Measurements from ENCODE around the gene SEC23A. TPM values are rescaled to one million over a fixed set of nuclear protein-coding genes. Genes with fewer than 3 reads are reported as not detected.
A peak's percentile ranks its signal among the peaks of the same experiment; 100 is the strongest.

SEC23A gene
- total and polyA plus RNA-seq, 2 of the 13 experiments (the other 11 are each of a cell fraction or from before 2014, with no cell fraction given): 403 to 887 TPM

DNA sequence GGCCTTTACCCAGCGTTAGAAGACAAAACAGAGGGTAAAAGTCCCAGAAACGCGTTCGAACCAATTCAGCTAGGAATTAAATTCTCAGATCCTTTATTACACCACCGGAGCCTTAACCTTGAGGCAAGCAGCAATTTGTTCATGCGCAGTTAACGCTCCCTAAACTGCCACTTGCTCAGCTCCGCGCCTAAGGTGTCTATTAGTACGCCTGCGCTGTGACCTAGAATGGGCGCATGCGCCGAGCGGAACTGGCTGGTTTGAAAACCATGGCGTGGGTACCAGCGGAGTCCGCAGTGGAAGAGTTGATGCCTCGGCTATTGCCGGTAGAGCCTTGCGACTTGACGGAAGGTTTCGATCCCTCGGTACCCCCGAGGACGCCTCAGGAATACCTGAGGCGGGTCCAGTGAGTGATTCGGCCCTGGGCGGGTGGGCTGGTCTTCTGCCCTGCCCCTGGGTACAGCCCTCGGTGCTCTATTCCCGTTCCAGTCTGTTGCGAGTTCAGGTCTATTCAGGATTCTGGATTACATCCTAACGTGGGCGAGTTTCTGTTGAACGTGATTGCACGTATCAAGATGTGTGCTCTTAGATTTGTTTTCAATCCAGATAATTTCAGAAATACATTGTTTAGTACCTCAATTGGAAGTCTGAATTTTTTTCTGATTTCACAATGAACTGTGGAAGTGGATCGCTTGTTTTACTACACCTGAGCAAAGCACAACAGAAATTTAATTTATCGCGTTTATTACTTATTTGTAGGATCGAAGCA, 11.2 kb upstream of the SEC23A start, which contains the start of gene GEMIN2 (continued):
- TF ChIP-seq UBTF (CRISPR knock-in tag; IDR thresholded peaks at IDR 0.05) (peak; percentile 83), NONO (IDR thresholded peaks at IDR 0.05) (no peak), NONO (CRISPR knock-in tag; conservative IDR thresholded peaks at IDR 0.05) (peak; percentile 88), ZHX2 (IDR thresholded peaks at IDR 0.05; ENCODE audit: low read depth) (no peak; the same call in 1 of the 2 replicates), ZHX2 (CRISPR knock-in tag; IDR thresholded peaks at IDR 0.05; ENCODE audit: borderline replicate concordance) (peak; percentile 94; the same call in 1 of the 2 replicates), ARNTL (CRISPR knock-in tag; IDR thresholded peaks at IDR 0.05) (peak; percentile 73; the same call in 1 of the 2 replicates), MYC (CRISPR knock-in tag; IDR thresholded peaks at IDR 0.05; ENCODE audit: borderline replicate concordance) (peak; percentile 95), KLF9 (CRISPR knock-in tag; IDR thresholded peaks at IDR 0.05; ENCODE audit: low read depth) (peak; percentile 88; the same call in 1 of the 2 replicates), IKZF5 (CRISPR knock-in tag; IDR thresholded peaks at IDR 0.05) (peak; percentile 94), MYPOP (CRISPR knock-in tag; IDR thresholded peaks at IDR 0.05) (peak; percentile 91), TARDBP (CRISPR knock-in tag; IDR thresholded peaks at IDR 0.05) (peak; percentile 96), ZMYM4 (CRISPR knock-in tag; IDR thresholded peaks at IDR 0.05) (peak; percentile 97), ZNF577 (CRISPR knock-in tag; IDR thresholded peaks at IDR 0.05; ENCODE audit: borderline replicate concordance, low read depth) (no peak), RBM39 (IDR thresholded peaks at IDR 0.05; ENCODE audit: low read depth, low read length, poor library complexity, severe bottlenecking) (peak; percentile 51), NFYC (CRISPR knock-in tag; IDR thresholded peaks at IDR 0.05) (no peak; the same call in 1 of the 2 replicates), ZNF34 (CRISPR knock-in tag; IDR thresholded peaks at IDR 0.05; ENCODE audit: borderline replicate concordance) (peak; percentile 91; the same call in 1 of the 2 replicates), NFKB2 (CRISPR knock-in tag; IDR thresholded peaks at IDR 0.05; ENCODE audit: borderline replicate concordance) (peak; percentile 99), ZNF33A (CRISPR knock-in tag; IDR thresholded peaks at IDR 0.05; ENCODE audit: borderline replicate concordance) (no peak), PHF21A (CRISPR knock-in tag; IDR thresholded peaks at IDR 0.05) (no peak)
